ENCODE data around the gene AGBL5. TPM values are rescaled to one million over a fixed set of nuclear protein-coding genes. Genes with fewer than 3 reads are reported as not detected.
A peak's percentile ranks its signal among the peaks of the same experiment; 100 is the strongest.

AGBL5 gene
- total and polyA plus RNA-seq, 2 donors (not counting 1 experiment from before 2014, with no cell fraction given): 10.0 to 17.5 TPM

- TF ChIP-seq CTCF (IDR thresholded peaks at IDR 0.05): no peak
- no peak for TF ChIP-seq EZH2 (IDR thresholded peaks at IDR 0.05; ENCODE audit: borderline replicate concordance, insufficient read depth, low read depth, low read length, poor library complexity, severe bottlenecking)
- 96% methylated on average over 22 of the region's 24 CpGs for WGBS (ENCODE audit: insufficient coverage)
- intact Hi-C loops (cut with micrococcal nuclease): no loop called here
- DNase-seq (no peak), ATAC-seq (ENCODE audit: low read depth) (no peak)
- peaks cover 6 to 9% of the 10 kb centered on the region in 2 donors for H3K4me1 ChIP-seq (ENCODE audit: control insufficient read depth in 2 of 2, insufficient read depth in 2 of 2, low read length in 2 of 2)
- H3K27me3 ChIP-seq (replicated peaks in 1 of 4; ENCODE audit: control extremely low read depth in 1 of 4, control insufficient read depth in 3 of 4, insufficient read depth in 4 of 4, low read length in 3 of 4): no peaks in the 10 kb centered on the region
- peaks cover 11% of the 10 kb centered on the region for H3K4me1 Mint-ChIP-seq
- no peak overlapping the region for H3K4me3 ChIP-seq (ENCODE audit: control extremely low read depth in 1 of 5, extremely low read depth in 1 of 5, insufficient read depth in 1 of 5, low read depth in 2 of 5, low read length in 4 of 5)
- H4K20me1 ChIP-seq (ENCODE audit: control insufficient read depth, insufficient read depth, low read length, poor library complexity, severe bottlenecking): no peaks in the 10 kb centered on the region
- H3K4me3 Mint-ChIP-seq: no peak overlapping the region
- CTCF ChIA-PET: interaction anchor here (0.8 to 8.8 kb wide), 4 partner anchors 12 to 209 kb away, joined by 3 to 143 read pairs (median 4); partner anchors contain the start of gene TRIM54
- H3K4me2 ChIP-seq (replicated peaks; ENCODE audit: low read depth, low read length, poor library complexity, severe bottlenecking): no peak overlapping the region
- H2AFZ ChIP-seq (ENCODE audit: insufficient read depth, low read depth, low read length, poor library complexity, severe bottlenecking): no peak overlapping the region
- no peaks in the 10 kb centered on the region for H3K9me3 Mint-ChIP-seq (ENCODE audit: insufficient read depth)
- H3K36me3 ChIP-seq (replicated peaks in 1 of 2; ENCODE audit: control extremely low read depth in 1 of 2, control insufficient read depth in 1 of 2, extremely low read depth in 1 of 2, insufficient read depth in 2 of 2, low read length in 1 of 2): no peaks in the 10 kb centered on the region
- no peaks in the 10 kb centered on the region for H3K9me3 ChIP-seq (ENCODE audit: control extremely low read depth in 1 of 3, control insufficient read depth in 2 of 3, insufficient read depth in 1 of 3, low read length in 2 of 3)
- H3K9ac ChIP-seq (ENCODE audit: low read length): no peak overlapping the region
- H3K27me3 Mint-ChIP-seq: no peaks in the 10 kb centered on the region
- no peak overlapping the region for H3K27ac Mint-ChIP-seq
- POLR2A ChIA-PET: no interaction called here
- no peaks in the 10 kb centered on the region for H3K79me2 ChIP-seq (ENCODE audit: control insufficient read depth, insufficient read depth, low read length)
- H3K27ac ChIP-seq (ENCODE audit: low read length in 2 of 2): no peak overlapping the region
Observed at GRCh38 chr2:27094353-27094984, 43.0 kb downstream of the AGBL5 start.

GRCh38 chr2:27095427-27095744 is 43.9 kb downstream of the AGBL5 start:
- Mint-ChIP-seq H3K27me3 (no peaks in the 10 kb centered on the region), H3K4me1 (peaks cover 11% of the 10 kb centered on the region), H3K27ac (no peak overlapping the region), H3K9me3 (ENCODE audit: insufficient read depth) (no peaks in the 10 kb centered on the region), H3K4me3 (peak overlapping the region; percentile 81)
- Histone ChIP-seq H4K20me1 (ENCODE audit: control insufficient read depth, insufficient read depth, low read length, poor library complexity, severe bottlenecking) (no peaks in the 10 kb centered on the region), H3K79me2 (ENCODE audit: control insufficient read depth, insufficient read depth, low read length) (no peaks in the 10 kb centered on the region), H2AFZ (ENCODE audit: insufficient read depth, low read depth, low read length, poor library complexity, severe bottlenecking) (no peak overlapping the region), H3K27ac (ENCODE audit: low read length in 2 of 2) (no peak overlapping the region), H3K4me1 (ENCODE audit: control insufficient read depth in 2 of 2, insufficient read depth in 2 of 2, low read length in 2 of 2) (peaks cover 6 to 9% of the 10 kb centered on the region in 2 donors), H3K9me3 (ENCODE audit: control extremely low read depth in 1 of 3, control insufficient read depth in 2 of 3, insufficient read depth in 1 of 3, low read length in 2 of 3) (no peaks in the 10 kb centered on the region), H3K9ac (ENCODE audit: low read length) (no peak overlapping the region), H3K27me3 (replicated peaks in 1 of 4; ENCODE audit: control extremely low read depth in 1 of 4, control insufficient read depth in 3 of 4, insufficient read depth in 4 of 4, low read length in 3 of 4) (no peaks in the 10 kb centered on the region), H3K36me3 (replicated peaks in 1 of 2; ENCODE audit: control extremely low read depth in 1 of 2, control insufficient read depth in 1 of 2, extremely low read depth in 1 of 2, insufficient read depth in 2 of 2, low read length in 1 of 2) (no peaks in the 10 kb centered on the region), H3K4me3 (ENCODE audit: control extremely low read depth in 1 of 5, extremely low read depth in 1 of 5, insufficient read depth in 1 of 5, low read depth in 2 of 5, low read length in 4 of 5) (no peak overlapping the region), H3K4me2 (replicated peaks; ENCODE audit: low read depth, low read length, poor library complexity, severe bottlenecking) (no peak overlapping the region)
- ChIA-PET CTCF (interaction anchor here (1.2 to 8.8 kb wide), 3 partner anchors 11 to 185 kb away, joined by 4 to 143 read pairs (median 11); partner anchors contain the start of gene TRIM54), POLR2A (no interaction called here)
- intact Hi-C loops (cut with micrococcal nuclease): loop anchor here (5.0 kb wide), 1 partner anchor 587 kb away; no protein-coding TSS in a partner anchor
- WGBS (ENCODE audit: insufficient coverage): 94% methylated on average over 2 of the region's 2 CpGs
- DNase-seq: no peak
- no peak for TF ChIP-seq CTCF (IDR thresholded peaks at IDR 0.05)
- no peak for TF ChIP-seq EZH2 (IDR thresholded peaks at IDR 0.05; ENCODE audit: borderline replicate concordance, insufficient read depth, low read depth, low read length, poor library complexity, severe bottlenecking)
- no peak for ATAC-seq (ENCODE audit: low read depth)
